ENCODE data around the gene MEIOC. TPM values are rescaled to one million over a fixed set of nuclear protein-coding genes. Genes with fewer than 3 reads are reported as not detected.

Gene MEIOC
- polyA plus RNA-seq, 1 experiment: 0.21 TPM

GRCh38 chr17:44627513-44628242, 28.6 kb upstream of the MEIOC start:
- Histone ChIP-seq H3K4me3 (ENCODE audit: low read depth, low read length) (no peak overlapping the region), H3K27ac (ENCODE audit: low read depth, low read length) (no peak overlapping the region), H3K9me3 (ENCODE audit: control insufficient read depth, insufficient read depth, low read length) (peaks cover 3% of the 10 kb centered on the region), H3K27me3 (ENCODE audit: control insufficient read depth, insufficient read depth, low read length) (no peaks in the 10 kb centered on the region)
- ChIA-PET POLR2A (no interaction called here), CTCF (interaction anchor here (0.5 to 1.5 kb wide), 4 partner anchors 16 to 143 kb away, joined by 3 to 5 read pairs (median 4); no protein-coding TSS in a partner anchor)
- no peak for DNase-seq (ENCODE audit: low read depth, low spot score)
- no peak for TF ChIP-seq CTCF (IDR thresholded peaks at IDR 0.05; ENCODE audit: low read depth, low read length)

GRCh38 chr17:44628243-44629188, 27.8 kb upstream of the MEIOC start:
- TF ChIP-seq CTCF (IDR thresholded peaks at IDR 0.05; ENCODE audit: low read depth, low read length): no peak
- H3K9me3 ChIP-seq (ENCODE audit: control insufficient read depth, insufficient read depth, low read length): peaks cover 3% of the 10 kb centered on the region; the same call in 1 of the 2 replicates
- no peaks in the 10 kb centered on the region for H3K27me3 ChIP-seq (ENCODE audit: control insufficient read depth, insufficient read depth, low read length)
- H3K27ac ChIP-seq (ENCODE audit: low read depth, low read length): no peak overlapping the region
- POLR2A ChIA-PET: no interaction called here
- H3K4me3 ChIP-seq (ENCODE audit: low read depth, low read length): no peak overlapping the region
- CTCF ChIA-PET: interaction anchor here (0.5 to 1.5 kb wide), 2 partner anchors 17 to 95 kb away, joined by 3 to 4 read pairs; no protein-coding TSS in a partner anchor
- no peak for DNase-seq (ENCODE audit: low read depth, low spot score)

DNA sequence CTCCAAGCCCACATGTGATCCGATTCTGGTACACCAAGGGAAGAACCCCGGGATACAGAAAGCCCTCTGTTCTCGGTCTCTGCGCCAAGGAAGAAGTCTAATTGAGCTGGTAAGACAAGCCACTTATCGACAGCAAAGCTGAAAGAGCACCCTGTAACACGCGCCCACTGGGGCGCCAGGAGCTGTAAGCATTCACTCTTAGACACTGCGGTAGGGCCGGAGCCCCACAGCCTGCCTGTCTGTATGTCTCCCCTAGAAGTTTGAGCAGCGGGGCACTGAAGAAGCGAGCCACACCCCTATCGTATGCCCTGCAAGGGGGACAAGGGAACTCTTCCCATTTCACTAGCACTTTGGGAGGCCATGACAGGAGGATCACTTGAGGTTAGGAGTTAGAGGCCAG, 27.0 kb upstream of the MEIOC start:
- Histone ChIP-seq H3K27ac (ENCODE audit: low read depth, low read length) (no peak overlapping the region), H3K27me3 (ENCODE audit: control insufficient read depth, insufficient read depth, low read length) (no peaks in the 10 kb centered on the region), H3K4me3 (ENCODE audit: low read depth, low read length) (no peak overlapping the region), H3K9me3 (ENCODE audit: control insufficient read depth, insufficient read depth, low read length) (peaks cover 3% of the 10 kb centered on the region; the same call in 1 of the 2 replicates)
- DNase-seq (ENCODE audit: low read depth, low spot score): no peak
- POLR2A ChIA-PET: no interaction called here
- TF ChIP-seq CTCF (IDR thresholded peaks at IDR 0.05; ENCODE audit: low read depth, low read length): no peak
- CTCF ChIA-PET: interaction anchor here (7.0 kb wide), 1 partner anchor 96 kb away, joined by 84 read pairs; no protein-coding TSS in a partner anchor

DNA sequence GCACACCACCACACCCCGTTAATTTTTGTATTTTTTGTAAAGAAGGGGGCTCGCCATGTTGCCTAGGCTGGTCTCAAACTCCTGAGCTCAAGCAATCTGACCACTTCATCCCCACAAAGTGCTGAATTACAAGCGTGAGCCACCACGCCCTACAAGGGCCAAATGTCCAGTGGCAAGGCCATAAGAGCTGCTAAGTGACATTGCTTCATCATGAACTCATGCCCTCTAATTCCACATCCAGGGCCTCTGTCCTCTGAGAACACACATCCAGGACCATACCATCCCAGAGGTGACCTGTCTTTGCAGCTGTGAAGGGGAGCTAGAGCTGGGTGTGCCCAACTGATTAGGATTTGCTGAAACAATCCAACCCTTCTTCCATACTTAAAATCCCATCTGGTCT, 25.6 kb upstream of the MEIOC start:
- no peak for DNase-seq (ENCODE audit: low read depth, low spot score)
- POLR2A ChIA-PET: no interaction called here

More for the DNA sequence above, 25.6 kb upstream of the MEIOC start:
- H3K27me3 ChIP-seq (ENCODE audit: control insufficient read depth, insufficient read depth, low read length): no peaks in the 10 kb centered on the region
- CTCF ChIA-PET: interaction anchor here (1.0 to 7.0 kb wide), 2 partner anchors 42 to 97 kb away, joined by 3 to 84 read pairs; no protein-coding TSS in a partner anchor
- H3K4me3 ChIP-seq (ENCODE audit: low read depth, low read length): no peak overlapping the region
- peaks cover 3% of the 10 kb centered on the region; the same call in 1 of the 2 replicates for H3K9me3 ChIP-seq (ENCODE audit: control insufficient read depth, insufficient read depth, low read length)
- H3K27ac ChIP-seq (ENCODE audit: low read depth, low read length): no peak overlapping the region
- TF ChIP-seq CTCF (IDR thresholded peaks at IDR 0.05; ENCODE audit: low read depth, low read length): no peak

All from AG04450 (cell line).